GM12872 (cell line): ENCODE measurements around the gene DISC1.

Source experiments
- CTCF ChIP-seq: IDR thresholded peaks from 3 replicates; pipeline ENCODE4 v1.5.1; 2011; ENCODE audit warnings: low read depth, mild to moderate bottlenecking, low read length, moderate library complexity; ENCODE audit not compliant: insufficient read depth

Gene DISC1

GRCh38 chr1:231666220-231666936 lies 39.8 kb downstream of the DISC1 start:
- TF ChIP-seq CTCF: no peak

- no peak for TF ChIP-seq CTCF
Observed at GRCh38 chr1:231666937-231667608, 40.5 kb downstream of the DISC1 start.

- TF ChIP-seq CTCF: no peak
Observed at GRCh38 chr1:231667896-231668506, 41.4 kb downstream of the DISC1 start.

- no peak for TF ChIP-seq CTCF
Observed at GRCh38 chr1:231668826-231669225, 42.2 kb downstream of the DISC1 start.

GRCh38 chr1:231670755-231671154 lies 44.2 kb downstream of the DISC1 start:
- no peak for TF ChIP-seq CTCF

- TF ChIP-seq CTCF: no peak
Observed at GRCh38 chr1:231674575-231674974, 48.0 kb downstream of the DISC1 start.

- TF ChIP-seq CTCF: no peak
Observed at GRCh38 chr1:231676487-231676886, 49.9 kb downstream of the DISC1 start.
